HG02943 (cell line): ENCODE data around the gene PCMTD2.

Source experiments
- ATAC-seq: cut with Tn5 transposase; IDR thresholded peaks from one replicate; pipeline ENCODE4 v1.9.1; 2021; ENCODE audit warnings: mild to moderate bottlenecking, low read depth, moderate library complexity; ENCODE audit not compliant: unreplicated experiment

PCMTD2 gene

GRCh38 chr20:64238115-64238825, 17.3 kb upstream of the PCMTD2 start:
- ATAC-seq = no peak

DNA sequence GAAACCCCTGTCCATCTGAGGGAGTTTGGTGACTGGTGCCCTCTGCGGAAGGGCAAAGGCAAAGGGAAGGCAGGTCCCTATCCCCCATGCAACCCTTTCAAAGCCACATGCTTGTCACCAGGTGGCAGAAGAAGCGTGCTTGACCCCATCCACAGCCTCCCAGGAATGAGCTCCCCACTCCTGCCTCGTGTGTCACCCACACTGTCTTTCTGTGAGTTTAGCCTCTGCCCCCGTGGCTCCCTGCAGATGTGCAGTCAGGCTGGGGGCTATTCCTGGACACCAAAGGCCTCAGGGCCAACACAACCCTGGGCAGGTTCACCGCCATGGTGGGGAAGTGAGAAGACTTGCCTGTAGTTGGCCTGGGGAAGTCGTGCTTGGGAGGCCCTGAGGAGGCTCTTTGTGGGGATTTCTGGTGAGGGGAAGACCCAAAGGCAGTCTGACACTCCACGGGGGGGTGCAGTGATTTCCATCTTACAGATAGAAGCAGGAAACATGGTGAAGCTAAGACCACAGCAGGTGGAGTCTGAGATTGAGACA, 16.6 kb upstream of the PCMTD2 start:
- no peak for ATAC-seq

- ATAC-seq = no peak
These were observed 15.9 kb upstream of the PCMTD2 start for GRCh38 chr20:64239449-64240242.

DNA sequence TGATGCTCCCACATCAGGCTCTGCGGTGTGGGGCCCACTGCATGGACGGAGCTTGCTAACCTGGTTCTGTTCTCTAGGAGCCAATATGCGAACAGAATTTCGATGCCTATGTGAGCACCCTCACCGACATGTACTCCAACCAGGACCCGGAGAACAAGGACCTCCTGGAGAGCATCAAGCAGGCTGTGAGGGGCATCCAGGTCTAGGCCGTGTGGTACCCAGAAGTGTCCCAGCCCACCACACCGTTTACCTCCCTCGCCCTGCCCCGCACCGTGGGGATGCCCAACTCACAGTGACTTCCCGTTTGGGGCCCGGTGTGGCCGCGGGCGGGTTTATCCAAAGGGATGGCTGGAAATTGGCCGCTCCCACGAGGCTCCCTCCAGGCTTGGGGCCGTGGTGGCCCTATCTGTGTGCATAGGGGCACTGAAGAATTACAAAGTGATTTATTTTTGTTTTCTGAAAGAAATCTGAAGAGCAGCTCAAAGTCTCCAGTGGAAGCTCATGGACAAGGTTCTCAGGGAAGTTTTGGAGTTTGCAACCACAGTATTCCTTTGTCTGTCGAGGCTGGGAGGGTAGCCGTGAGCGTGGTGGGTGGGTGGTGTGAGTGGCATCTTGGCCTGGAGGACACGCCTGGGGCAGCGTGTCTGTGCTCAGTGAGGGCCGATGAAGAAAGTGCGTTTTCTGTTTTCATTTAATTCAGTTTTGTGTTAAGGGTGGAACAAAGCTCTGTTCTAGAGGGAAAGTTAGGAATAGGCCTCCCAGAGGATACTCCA, 15.1 kb upstream of the PCMTD2 start:
- no peak for ATAC-seq

DNA sequence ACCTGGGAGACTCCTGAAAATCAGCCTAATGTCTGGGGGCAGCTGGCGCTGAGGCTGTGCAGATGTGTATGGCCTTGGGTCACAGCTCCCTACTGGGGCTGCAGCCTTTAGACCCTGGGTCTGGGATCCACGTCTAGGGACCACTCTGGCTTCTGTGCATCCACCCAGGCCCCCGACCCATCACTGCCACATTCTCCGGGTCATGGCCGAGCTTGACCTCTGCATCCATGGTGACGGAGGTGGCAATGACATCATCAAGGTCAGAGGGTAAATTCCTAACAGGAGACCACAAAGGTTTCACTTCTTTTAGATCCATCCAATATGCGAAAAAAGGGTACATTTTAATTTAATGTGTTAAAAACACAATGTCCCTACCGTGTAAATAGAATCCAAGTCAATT, 14.5 kb upstream of the PCMTD2 start:
- no peak for ATAC-seq

- ATAC-seq = no peak
These were observed 13.3 kb upstream of the PCMTD2 start for GRCh38 chr20:64242003-64242796.

DNA sequence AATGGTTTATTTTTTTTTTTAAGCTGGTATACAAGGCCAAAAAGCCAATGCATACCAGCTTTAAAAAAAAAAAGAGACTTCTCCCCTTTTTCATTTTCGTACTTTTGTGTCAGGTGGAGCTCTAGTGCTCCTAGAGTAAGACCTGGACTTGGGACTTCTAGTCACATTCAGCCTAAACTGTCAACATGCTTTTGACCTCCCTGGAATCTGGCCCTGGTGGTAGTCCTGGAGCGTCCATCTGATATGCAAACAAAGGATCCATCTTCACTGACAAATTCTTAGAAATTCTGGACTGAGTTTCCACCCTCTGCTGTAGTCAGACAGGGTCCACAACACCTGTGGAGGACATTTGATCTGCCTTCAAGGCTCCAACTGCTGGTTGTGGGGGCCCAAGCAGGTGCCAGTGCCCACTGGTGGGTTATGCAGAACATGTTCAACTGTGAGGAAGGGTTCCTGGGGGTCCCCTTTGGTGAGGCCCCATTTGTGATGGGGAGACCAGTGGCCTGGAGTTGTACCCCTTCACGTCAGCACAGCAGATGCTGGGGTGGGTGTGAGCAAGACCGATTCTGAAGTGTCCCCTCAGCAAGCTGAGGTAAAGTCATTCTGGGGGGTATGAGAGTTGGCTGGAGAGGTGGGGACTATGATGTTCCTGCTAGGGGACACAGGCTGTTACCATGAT, 12.6 kb upstream of the PCMTD2 start:
- no peak for ATAC-seq

- ATAC-seq = no peak
These were observed 11.2 kb upstream of the PCMTD2 start for GRCh38 chr20:64244281-64244805.

- no peak for ATAC-seq
These were observed 10.5 kb upstream of the PCMTD2 start for GRCh38 chr20:64244870-64245603.

- no peak for ATAC-seq
These were observed 9.6 kb upstream of the PCMTD2 start for GRCh38 chr20:64245746-64246595.

- no peak for ATAC-seq
These were observed 8.8 kb upstream of the PCMTD2 start for GRCh38 chr20:64246616-64247306.

DNA sequence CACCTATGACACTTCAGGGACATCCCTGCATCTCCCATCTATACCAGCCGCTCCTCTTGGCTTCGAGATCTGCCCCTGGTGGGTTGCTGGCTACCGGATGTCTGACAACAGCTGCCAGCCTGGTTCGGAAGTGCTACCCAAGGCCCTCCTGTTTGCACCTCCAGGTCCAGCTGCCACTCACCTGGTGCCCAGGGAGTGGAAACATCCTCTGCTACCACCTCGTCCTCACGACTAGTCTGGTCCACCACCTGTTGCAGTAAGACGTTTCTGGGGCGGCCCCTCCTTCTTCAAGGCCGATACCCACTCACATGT, 8.3 kb upstream of the PCMTD2 start:
- no peak for ATAC-seq

GRCh38 chr20:64247970-64248841, 7.3 kb upstream of the PCMTD2 start:
- ATAC-seq = no peak

GRCh38 chr20:64250027-64250426, 5.5 kb upstream of the PCMTD2 start:
- no peak for ATAC-seq

DNA sequence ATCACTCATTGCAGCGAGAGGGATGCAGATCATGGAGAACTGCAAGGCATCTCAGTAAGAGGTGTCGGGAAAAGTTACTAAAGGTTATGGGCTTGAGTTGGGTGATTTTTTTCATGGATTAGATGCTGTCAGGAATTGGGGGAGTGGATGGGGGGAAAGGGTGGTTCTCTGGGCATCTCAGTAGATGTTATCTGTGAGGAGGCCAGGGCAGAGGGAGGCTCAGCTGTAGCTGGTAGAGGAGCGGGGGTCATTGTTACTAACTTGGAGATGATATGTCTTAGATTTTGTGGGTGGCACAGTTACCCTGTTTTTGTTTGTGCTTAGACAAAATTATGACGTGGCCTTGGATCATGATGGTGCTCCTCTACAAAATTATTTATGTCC, 2.6 kb upstream of the PCMTD2 start:
- no peak for ATAC-seq

GRCh38 chr20:64253443-64253842, 2.1 kb upstream of the PCMTD2 start:
- no peak for ATAC-seq

GRCh38 chr20:64254156-64254555, 1.4 kb upstream of the PCMTD2 start:
- no peak for ATAC-seq
